ENCODE data around the gene CALR3.

DNA sequence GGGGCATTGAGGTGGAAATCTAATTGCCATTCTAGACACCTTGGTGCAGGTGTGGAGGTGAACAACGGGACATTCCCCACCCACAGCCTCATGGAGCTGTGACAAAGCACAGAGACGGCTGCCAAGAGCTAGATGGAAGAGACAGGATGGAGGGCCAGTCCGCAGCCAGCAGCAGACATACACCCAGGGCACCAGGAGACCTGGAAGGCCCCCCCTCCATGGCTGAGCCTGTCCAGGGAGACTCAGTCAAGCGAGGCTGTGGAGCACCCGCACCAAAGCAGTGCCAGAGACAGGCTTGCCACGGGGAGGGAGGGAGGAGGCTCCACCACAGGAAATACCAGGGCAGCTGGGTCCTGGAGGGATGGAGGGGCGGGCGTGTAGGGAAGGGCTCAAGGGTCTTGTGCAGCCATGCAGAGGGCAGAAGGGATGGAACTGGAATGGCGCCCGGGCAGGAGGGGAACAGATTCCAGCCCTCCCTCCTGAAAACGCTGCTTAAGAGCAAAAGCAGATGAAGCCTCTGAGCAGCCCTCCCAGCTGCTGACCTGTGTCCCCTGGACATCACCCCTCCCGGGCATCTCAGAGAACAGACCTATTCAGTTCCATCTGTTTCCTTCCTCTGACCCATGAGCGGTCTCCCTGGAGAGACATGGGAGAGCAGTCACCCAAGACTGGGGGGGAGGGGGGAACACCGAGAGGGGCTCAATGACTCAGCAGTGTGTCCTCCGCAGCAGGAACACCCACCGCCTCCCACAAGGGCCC, 38.6 kb downstream of the CALR3 start:
- TF ChIP-seq, protein P1, sequence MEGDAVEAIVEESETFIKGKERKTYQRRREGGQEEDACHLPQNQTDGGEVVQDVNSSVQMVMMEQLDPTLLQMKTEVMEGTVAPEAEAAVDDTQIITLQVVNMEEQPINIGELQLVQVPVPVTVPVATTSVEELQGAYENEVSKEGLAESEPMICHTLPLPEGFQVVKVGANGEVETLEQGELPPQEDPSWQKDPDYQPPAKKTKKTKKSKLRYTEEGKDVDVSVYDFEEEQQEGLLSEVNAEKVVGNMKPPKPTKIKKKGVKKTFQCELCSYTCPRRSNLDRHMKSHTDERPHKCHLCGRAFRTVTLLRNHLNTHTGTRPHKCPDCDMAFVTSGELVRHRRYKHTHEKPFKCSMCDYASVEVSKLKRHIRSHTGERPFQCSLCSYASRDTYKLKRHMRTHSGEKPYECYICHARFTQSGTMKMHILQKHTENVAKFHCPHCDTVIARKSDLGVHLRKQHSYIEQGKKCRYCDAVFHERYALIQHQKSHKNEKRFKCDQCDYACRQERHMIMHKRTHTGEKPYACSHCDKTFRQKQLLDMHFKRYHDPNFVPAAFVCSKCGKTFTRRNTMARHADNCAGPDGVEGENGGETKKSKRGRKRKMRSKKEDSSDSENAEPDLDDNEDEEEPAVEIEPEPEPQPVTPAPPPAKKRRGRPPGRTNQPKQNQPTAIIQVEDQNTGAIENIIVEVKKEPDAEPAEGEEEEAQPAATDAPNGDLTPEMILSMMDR (IDR thresholded peaks at IDR 0.05): no peak
- TF ChIP-seq EP300 (IDR thresholded peaks at IDR 0.05; ENCODE audit: low read depth) (no peak), POLR2AphosphoS5 (IDR thresholded peaks at IDR 0.05) (no peak)

Data from transverse colon (tissue), 4 donors.